PC-3 (cell line): Measurements from ENCODE around the gene ANKRD22. TPM values are rescaled to one million over a fixed set of nuclear protein-coding genes. Genes with fewer than 3 reads are reported as not detected.
A peak's percentile ranks its signal among the peaks of the same experiment; 100 is the strongest.

Source experiments
- ATAC-seq: fragments of 200-7000 bp; cut with Tn5 transposase; 2 replicates; pipeline ENCODE4 v1.9.1; 2020; ENCODE audit warnings: mild to moderate bottlenecking, moderate library complexity
- BruUV-seq: library from RNA; stranded (reverse); fragments of 400-500 nt; replicated peaks from 2 replicates; lab custom pipeline; 2021; lab: Mats Ljungman, UMichigan
- CTCF ChIA-PET: fragments of 300-600 bp; sonication (Branson Sonifier 250); formaldehyde crosslinking; loops from one replicate; lab custom pipeline; 2022; ENCODE audit warnings: antibody characterized with exemption; lab: Charles Lee
- POLR2A ChIA-PET: fragments of 300-600 bp; sonication (Branson Sonifier 250); formaldehyde crosslinking; loops from one replicate; lab custom pipeline; 2022; ENCODE audit warnings: antibody characterized with exemption; ENCODE audit not compliant: unreplicated experiment; lab: Charles Lee
- DNase-seq: peaks from one replicate; pipeline ENCODE4 v3.0.0-alpha.2; 2015
- H2AFZ ChIP-seq: fragments of 300-600 bp; sonication (generic); 2 replicates; pipeline ENCODE4 v1.6.0; 2016; ENCODE audit warnings: antibody characterized with exemption, low read length
- H3F3A ChIP-seq: fragments of 300-600 bp; sonication (generic); one replicate; pipeline ENCODE4 v1.6.0; 2017; ENCODE audit warnings: antibody characterized with exemption, low read length, control low read depth, mild to moderate bottlenecking; ENCODE audit not compliant: unreplicated experiment
- H3K27ac ChIP-seq: fragments of 300-600 bp; sonication (generic); 2 replicates; pipeline ENCODE4 v1.5.1; 2016; ENCODE audit warnings: mild to moderate bottlenecking, low read length
- H3K27me3 ChIP-seq: fragments of 300-600 bp; sonication (generic); 2 replicates; pipeline ENCODE4 v1.6.1; 2016; ENCODE audit warnings: low read length, mixed read lengths
- H3K36me3 ChIP-seq: fragments of 300-600 bp; sonication (generic); 2 replicates; pipeline ENCODE4 v1.6.1; 2016; ENCODE audit warnings: low read depth, mixed run types, low read length, mixed read lengths
- H3K4me1 ChIP-seq: fragments of 300-600 bp; sonication (generic); 2 replicates; pipeline ENCODE4 v1.5.1; 2016; ENCODE audit warnings: low read length; ENCODE audit not compliant: insufficient read depth
- H3K4me2 ChIP-seq: fragments of 300-600 bp; sonication (generic); 2 replicates; pipeline ENCODE4 v1.6.0; 2016; ENCODE audit warnings: low read length
- H3K4me3 ChIP-seq: fragments of 300-600 bp; sonication (generic); 2 replicates; pipeline ENCODE4 v1.5.1; 2016; ENCODE audit warnings: mild to moderate bottlenecking, low read length, mixed read lengths
- H3K79me2 ChIP-seq: fragments of 300-600 bp; sonication (generic); 2 replicates; pipeline ENCODE4 v1.6.1; 2017; ENCODE audit warnings: low read length, mixed read lengths
- H3K9ac ChIP-seq: fragments of 300-600 bp; sonication (generic); 2 replicates; pipeline ENCODE4 v1.6.0; 2016; ENCODE audit warnings: mild to moderate bottlenecking, low read length
- H3K9me2 ChIP-seq: fragments of 300-600 bp; sonication (generic); replicated peaks from 2 replicates; pipeline ENCODE4 v1.6.1; 2016; ENCODE audit warnings: mixed run types, low read length, mixed read lengths
- H3K9me3 ChIP-seq: fragments of 300-600 bp; sonication (generic); 2 replicates; pipeline ENCODE4 v1.6.1; 2016; ENCODE audit warnings: low read length, mixed read lengths
- H4K20me1 ChIP-seq: fragments of 300-600 bp; sonication (generic); 2 replicates; pipeline ENCODE4 v1.6.1; 2016; ENCODE audit warnings: low read length, mixed read lengths
- CTCF ChIP-seq: fragments of 300-600 bp; sonication (generic); conservative IDR thresholded peaks from 2 replicates; pipeline ENCODE4 v1.5.1; 2017; ENCODE audit warnings: antibody characterized with exemption, low read depth, mild to moderate bottlenecking, low read length
- EZH2 ChIP-seq: fragments of 300-600 bp; sonication (generic); IDR thresholded peaks from one replicate; pipeline ENCODE4 v1.6.1; 2017; ENCODE audit warnings: antibody characterized with exemption, mild to moderate bottlenecking, low read length; ENCODE audit not compliant: unreplicated experiment
- EZH2phosphoT487 ChIP-seq: fragments of 300-600 bp; sonication (generic); IDR thresholded peaks from 2 replicates; pipeline ENCODE4 v1.6.1; 2018; ENCODE audit warnings: mild to moderate bottlenecking, antibody characterized with exemption, low read length, borderline replicate concordance
- intact Hi-C: fragments of 100-400 bp; cut with micrococcal nuclease; formaldehyde crosslinking; loops from 2 replicates; pipeline ENCODE4 v1.9.0; 2023
- total RNA-seq: library from RNA; depleted of rRNA; stranded (reverse); fragments of >200 nt; gene quantifications from 2 replicates; pipeline ENCODE4 v1.2.3, GENCODE V29; 2014

The ANKRD22 gene
- total RNA-seq, 1 experiment from 2014 or later, result 5.0 TPM

- H3K27ac ChIP-seq, result no peak overlapping the region
- H4K20me1 ChIP-seq, result no peaks in the 10 kb centered on the region
- no peaks in the 10 kb centered on the region for H3K27me3 ChIP-seq
- intact Hi-C loops, result no loop called here
- CTCF ChIA-PET, result no interaction called here
- no peak overlapping the region for H3K4me3 ChIP-seq
- H3F3A ChIP-seq, result no peaks in the 10 kb centered on the region
- POLR2A ChIA-PET, result no interaction called here
- no peaks in the 10 kb centered on the region for H3K36me3 ChIP-seq
- BruUV-seq, result no TSS peak
- ATAC-seq (no peak), DNase-seq (no peak)
- TF ChIP-seq EZH2phosphoT487 (no peak), CTCF (no peak), EZH2 (no peak)
- no peak overlapping the region for H2AFZ ChIP-seq
- no peaks in the 10 kb centered on the region for H3K9me2 ChIP-seq
- no peaks in the 10 kb centered on the region for H3K4me1 ChIP-seq
- no peaks in the 10 kb centered on the region for H3K79me2 ChIP-seq
- H3K4me2 ChIP-seq, result no peak overlapping the region
- H3K9ac ChIP-seq, result no peak overlapping the region
- no peaks in the 10 kb centered on the region for H3K9me3 ChIP-seq
Measured at GRCh38 chr10:88873757-88874156, 22.1 kb upstream of the ANKRD22 start.

- Histone ChIP-seq H2AFZ (no peak overlapping the region), H3K4me2 (no peak overlapping the region), H3K4me1 (peaks cover 12% of the 10 kb centered on the region), H3K9me3 (no peaks in the 10 kb centered on the region), H4K20me1 (no peaks in the 10 kb centered on the region), H3K9me2 (no peaks in the 10 kb centered on the region), H3K36me3 (no peaks in the 10 kb centered on the region), H3K9ac (no peak overlapping the region), H3K79me2 (no peaks in the 10 kb centered on the region), H3K27ac (no peak overlapping the region), H3K4me3 (no peak overlapping the region), H3K27me3 (no peaks in the 10 kb centered on the region), H3F3A (no peaks in the 10 kb centered on the region)
- ChIA-PET CTCF (interaction anchor here (0.8 kb wide), 1 partner anchor 10 kb away, joined by 4 read pairs; the partner anchor contains the start of gene STAMBPL1), POLR2A (interaction anchor here (0.7 kb wide), 1 partner anchor 18 kb away, joined by 4 read pairs; the partner anchor contains the start of gene ANKRD22)
- intact Hi-C loops, result no loop called here
- BruUV-seq, result no TSS peak
- no peak for ATAC-seq
- no peak for TF ChIP-seq EZH2
- no peak for TF ChIP-seq CTCF
- TF ChIP-seq EZH2phosphoT487, result no peak
- no peak for DNase-seq
Measured at GRCh38 chr10:88870089-88870488, 18.4 kb upstream of the ANKRD22 start.

- POLR2A ChIA-PET, result no interaction called here
- intact Hi-C loops, result no loop called here
- no peaks in the 10 kb centered on the region for H3K79me2 ChIP-seq
- H3K4me2 ChIP-seq, result 0 out of 2 replicates have a peak overlapping the region, but pooled peaks have one; percentile 8
- H3K9me2 ChIP-seq, result no peaks in the 10 kb centered on the region
- no peaks in the 10 kb centered on the region for H4K20me1 ChIP-seq
- H3F3A ChIP-seq, result no peaks in the 10 kb centered on the region
- no peaks in the 10 kb centered on the region for H3K36me3 ChIP-seq
- peaks cover 12% of the 10 kb centered on the region for H3K4me1 ChIP-seq
- DNase-seq (peak; percentile 62), ATAC-seq (peak; percentile 33; the same call in 1 of the 2 replicates)
- CTCF ChIA-PET, result no interaction called here
- H3K4me3 ChIP-seq, result no peak overlapping the region
- no TSS peak for BruUV-seq
- no peak overlapping the region for H2AFZ ChIP-seq
- H3K27ac ChIP-seq, result no peak overlapping the region
- TF ChIP-seq EZH2 (no peak), EZH2phosphoT487 (no peak), CTCF (no peak)
- H3K9ac ChIP-seq, result no peak overlapping the region
- no peaks in the 10 kb centered on the region for H3K9me3 ChIP-seq
- no peaks in the 10 kb centered on the region for H3K27me3 ChIP-seq
Measured at GRCh38 chr10:88866454-88866853, 14.8 kb upstream of the ANKRD22 start.
